HG03469 (cell line): ENCODE measurements around the gene CLEC7A.
A peak's percentile ranks its signal among the peaks of the same experiment; 100 is the strongest.

Experiments used
- ATAC-seq: cut with Tn5 transposase; IDR thresholded peaks from one replicate; pipeline ENCODE4 v1.9.1; 2021; ENCODE audit warnings: mild to moderate bottlenecking, moderate library complexity, moderate number of reproducible peaks; ENCODE audit not compliant: unreplicated experiment

Gene CLEC7A

DNA sequence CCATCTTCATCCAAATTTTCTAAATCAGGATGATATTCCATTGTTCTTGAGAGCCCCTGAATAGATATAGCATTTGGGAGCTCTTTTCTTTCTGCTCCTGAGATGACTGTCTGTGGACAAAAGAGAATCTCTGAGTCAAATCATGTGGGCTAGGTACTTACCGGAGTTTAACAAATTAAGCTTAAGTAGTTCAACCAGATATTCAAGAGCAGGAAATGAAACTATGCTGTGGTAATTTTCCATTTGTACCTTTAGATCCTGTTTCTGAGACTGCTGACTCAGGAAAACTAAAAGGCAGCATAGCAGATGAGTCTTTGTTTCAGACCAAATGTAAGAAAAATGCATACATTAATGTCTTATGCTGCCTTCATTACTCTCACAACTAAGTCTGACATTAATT, at the start of gene CLEC7A:
CLEC7A (minus strand) TSS at position 158 of the 400 bp plus-strand sequence; CDS start at position 41, 117 bp downstream.
- peak; percentile 89 for ATAC-seq

DNA sequence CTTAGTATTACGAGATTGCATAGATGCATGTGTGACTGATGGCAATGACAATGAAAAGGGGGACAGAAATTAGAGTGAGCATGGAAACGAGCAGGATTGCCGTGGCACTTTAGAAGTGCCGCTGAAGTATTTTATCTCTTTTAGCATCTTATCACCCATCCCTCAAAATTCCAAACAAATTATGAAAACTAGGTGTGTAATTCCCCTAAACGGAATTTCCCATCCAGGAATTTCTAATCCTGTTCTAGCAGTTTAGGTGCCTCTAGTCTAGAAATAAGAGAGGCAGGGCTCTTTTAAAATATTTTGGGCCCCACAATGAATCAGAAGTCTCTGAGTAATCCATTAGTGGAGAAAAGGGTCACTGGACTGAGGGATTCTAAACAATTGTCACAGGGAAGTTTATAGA, 49.8 kb upstream of the CLEC7A start:
- no peak for ATAC-seq

DNA sequence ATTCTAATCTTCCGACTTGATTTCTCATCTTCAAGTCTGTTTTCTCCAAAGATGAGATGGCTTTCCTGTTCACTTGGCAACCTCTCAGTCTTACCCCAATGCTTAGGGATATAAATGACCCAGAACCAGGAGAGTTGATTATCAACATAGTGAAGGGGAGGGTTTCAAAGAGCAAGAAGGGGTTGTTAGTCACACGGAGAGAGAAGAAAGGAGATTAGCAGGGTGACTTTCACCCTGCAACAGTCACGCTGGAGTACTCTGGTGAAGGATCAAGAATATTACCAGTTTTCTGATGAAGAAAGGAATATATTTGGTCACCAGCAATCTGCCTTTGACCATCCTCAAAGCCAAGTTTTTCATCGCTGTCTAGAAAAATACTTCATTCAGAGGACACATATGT, 48.8 kb upstream of the CLEC7A start, which contains the start of gene TMEM52B:
TMEM52B (plus strand) TSS at position 212 of the 400 bp plus-strand sequence. CDS start 543 bp downstream, outside the sequence.
- no peak for ATAC-seq

DNA sequence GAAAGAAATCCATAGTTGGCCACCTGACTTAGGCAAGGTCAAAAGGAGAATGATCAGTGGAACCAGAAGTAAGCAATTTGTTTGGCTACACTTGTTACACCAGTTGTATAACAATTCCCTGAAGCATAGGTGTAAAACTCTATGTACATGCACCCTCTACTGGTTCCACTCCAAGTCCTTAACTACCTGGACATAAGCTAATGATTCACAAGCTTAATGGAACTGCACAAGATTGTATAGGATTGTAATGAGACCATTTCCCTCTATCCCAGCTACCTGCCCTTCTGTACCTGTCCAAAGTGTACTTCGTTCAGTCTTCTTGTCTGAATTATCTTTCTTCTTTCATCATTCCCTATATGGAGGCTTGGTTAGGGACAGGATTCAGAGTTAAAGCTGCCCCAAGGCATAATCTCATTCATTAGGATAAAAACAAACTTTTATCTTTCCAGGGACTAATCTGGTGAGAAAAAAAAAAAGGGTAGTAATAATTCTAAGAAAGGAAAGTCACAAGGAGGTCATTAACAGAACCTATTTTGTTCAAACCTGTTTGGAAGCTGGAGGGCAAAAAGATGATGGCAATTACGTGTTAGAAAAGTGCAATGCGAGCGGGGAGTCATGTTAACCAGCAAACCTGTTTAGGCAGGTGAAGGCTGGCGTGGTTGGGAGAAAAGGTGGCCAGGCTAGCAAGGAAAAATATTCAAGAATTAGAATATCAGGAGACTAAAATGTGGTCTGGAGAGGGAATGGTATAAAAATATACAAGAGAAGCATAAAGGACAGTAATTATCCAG, 46.0 kb upstream of the CLEC7A start:
- no peak for ATAC-seq

DNA sequence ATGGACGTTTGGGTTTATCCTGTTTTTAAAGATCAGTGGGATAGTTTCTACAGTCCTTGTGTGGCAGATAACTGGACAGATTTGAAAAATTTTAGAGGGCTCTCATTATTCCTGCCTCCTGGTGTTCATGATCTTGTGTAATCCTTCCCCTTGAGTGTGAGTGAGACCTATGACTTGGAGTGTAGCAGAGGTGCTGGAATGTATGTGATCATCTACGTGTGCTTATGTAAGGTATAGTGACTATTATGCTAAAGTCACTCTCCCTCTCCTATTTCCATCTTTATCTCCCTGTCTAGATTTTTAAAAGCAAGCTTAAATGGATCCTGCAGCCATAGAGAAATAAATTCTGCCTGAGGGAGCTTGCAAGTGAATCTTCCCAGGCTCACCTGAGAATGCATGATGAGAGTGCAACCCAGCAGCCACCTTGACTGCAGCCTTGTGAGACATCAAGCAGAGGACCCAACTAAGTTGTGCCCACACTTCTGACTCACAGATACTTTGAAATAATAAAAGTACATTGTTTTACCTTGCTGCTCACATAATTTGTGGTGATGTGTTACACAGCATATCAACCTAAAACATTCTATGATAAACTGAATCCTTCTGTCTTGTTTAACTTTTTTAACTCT, 45.1 kb upstream of the CLEC7A start:
- ATAC-seq = no peak

DNA sequence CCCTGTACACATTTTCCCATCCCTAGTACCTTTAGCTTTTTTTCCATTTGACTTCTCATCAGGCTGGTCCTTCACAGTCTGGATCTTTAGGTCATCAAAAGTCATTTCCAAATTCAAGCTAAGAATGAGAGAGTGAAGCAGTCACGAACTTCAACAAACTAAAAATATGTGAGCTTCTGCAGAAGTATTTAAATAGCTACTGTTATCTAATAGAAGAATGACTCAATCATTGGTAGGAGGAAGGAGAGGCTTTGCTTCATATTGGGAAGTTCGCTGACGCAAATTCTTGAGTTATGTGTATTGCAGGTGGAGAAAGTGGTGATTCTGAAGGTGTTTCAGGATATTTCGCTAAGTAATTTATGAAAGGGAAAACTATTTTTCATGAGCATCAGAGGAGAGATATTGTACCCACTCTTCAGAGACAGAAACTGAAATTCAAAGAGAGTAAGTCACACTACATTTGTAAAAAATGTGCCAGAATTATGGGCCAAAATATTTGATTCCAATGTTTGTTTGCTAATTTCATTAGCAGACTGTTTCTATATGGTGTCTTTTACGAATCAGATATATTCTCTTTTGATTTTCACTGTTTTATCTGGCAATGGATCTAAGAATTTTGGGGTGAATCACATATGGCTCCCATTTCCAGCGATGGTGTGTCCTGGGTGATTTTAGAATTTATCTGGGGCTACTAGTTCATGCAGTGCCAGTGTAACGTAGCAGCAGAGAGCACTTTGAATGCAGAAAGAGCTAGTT, 42.2 kb upstream of the CLEC7A start, which contains the start of gene OLR1:
OLR1 (minus strand) TSS at position 160 of the 756 bp plus-strand sequence; CDS start at position 105, 55 bp downstream.
- ATAC-seq = no peak

DNA sequence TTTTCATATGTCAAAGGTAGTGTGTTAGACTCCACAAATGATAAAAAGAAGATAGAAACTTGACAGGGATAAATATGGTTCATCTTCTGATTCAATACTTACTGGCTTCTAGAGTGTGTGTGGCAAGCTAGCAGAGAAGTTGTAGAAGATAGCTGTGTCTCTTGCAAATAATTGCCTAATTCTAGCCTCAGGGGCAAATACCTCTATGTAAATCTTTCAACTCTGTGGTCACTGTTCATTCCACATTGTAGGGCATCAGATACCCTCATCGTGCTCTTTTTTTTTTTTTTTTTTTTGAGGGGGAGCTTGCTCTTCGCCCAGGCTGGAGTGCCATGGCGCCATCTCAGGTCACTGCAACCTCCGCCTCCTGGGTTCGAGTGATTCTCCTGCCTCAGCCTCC, 40.2 kb upstream of the CLEC7A start:
- ATAC-seq = no peak

DNA sequence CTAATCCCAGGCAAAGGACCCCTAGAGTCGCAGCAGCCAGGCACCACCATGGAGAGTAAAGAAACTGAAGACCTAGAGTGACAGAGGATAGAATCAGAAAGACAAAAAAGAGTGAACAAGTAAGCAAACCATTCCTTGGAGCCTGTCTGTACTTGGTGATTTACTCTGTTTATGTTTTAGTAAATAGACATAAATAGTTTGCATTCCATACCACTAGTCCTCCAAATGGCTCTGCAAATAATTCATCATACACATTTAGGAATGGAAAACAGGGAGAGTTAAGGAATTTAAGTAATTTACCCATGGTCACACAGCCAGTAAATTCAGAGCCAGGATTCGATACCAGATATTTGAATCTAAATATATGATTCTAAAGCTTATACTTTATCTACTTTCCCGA, 39.1 kb upstream of the CLEC7A start:
- ATAC-seq = no peak

DNA sequence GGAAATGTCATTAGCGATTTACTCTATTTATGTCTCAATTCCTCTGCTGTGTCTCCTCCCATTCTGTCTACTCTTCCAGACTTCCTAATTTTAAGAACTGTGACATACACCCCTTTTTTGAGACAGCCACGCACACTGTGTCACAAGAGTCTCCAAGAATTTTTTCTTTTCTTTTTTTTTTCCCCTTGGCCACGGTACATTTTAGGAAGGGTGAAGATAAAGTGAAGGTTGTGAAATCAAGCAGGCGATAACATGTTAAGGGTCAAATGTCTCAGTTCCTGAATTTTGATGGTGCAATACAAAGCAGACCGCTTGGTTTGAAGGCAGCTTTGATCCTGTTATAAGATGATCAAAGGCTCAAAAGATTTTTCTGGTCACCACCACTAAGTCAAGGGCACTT, 37.6 kb upstream of the CLEC7A start:
- no peak for ATAC-seq

DNA sequence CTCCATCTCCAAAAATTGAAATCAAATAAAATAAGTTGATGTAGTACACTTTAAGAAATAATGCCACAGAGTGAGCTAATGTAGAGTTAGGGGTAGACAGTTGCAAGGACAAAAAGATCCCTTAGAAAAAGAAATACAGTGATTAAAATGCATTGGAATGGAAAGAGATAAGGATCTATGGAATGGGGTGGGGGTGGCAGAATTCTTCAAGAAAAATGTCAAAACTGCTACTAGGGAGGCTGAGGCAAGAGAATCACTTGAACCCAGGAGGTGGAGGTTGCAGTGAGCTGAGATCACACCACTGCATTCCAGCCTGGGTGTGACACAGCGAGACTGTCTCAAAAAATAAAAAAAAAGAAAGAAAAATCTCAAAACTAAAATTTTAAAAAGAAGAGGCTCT, 35.4 kb upstream of the CLEC7A start:
- ATAC-seq = no peak

DNA sequence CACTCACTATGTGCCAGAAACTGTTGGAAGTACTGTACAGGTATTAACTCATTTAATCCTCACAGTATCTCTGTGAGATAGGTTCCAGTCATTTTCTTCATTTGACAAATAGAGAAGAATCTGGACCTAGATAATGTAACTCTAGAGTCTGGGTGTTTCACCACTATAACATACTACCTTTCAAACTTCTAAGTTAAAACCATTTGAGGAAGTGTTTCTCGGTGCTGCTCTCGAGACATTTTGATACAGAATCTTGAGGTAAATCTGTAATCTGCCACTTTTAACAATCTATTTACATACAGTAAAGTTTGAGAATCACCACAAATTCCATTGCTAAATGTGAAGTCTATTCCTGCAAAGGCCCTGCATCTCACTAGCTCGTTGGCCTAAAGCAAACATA, 33.1 kb upstream of the CLEC7A start:
- no peak for ATAC-seq

DNA sequence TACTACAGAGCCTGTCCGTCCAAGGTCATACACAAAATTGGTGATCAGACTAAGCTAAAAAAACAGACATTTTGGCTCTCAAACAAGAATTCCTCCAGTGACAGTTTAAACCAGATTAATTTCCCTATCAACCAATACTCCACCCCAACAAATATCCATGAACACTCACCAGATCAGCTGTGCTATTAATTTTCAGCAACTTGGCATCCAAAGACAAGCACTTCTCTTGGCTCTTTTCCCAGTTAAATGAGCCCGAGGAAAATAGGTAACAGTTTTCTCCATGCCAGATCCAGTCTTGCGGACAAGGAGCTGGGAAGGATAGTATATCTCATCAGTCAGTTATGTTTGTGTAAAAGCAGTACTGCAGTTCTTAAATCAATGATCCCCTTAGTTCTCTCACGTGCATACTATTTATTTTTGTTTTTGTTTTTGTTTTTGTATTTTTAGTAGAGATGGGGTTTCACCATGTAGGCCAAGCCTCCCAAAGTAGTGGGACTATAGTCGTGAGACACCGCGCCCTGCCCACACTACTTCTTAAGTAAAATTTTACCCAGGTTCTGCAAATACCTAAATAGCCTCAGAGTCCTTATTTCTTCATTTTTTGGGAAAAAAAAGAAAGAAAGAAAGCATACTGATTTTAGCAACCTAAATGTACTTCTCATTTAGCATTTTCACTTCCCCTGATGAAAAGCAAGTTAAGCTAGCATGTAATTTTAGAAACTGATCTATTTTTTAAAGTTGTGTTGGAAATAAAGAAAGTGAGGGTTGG, 30.8 kb upstream of the CLEC7A start:
- no peak for ATAC-seq

DNA sequence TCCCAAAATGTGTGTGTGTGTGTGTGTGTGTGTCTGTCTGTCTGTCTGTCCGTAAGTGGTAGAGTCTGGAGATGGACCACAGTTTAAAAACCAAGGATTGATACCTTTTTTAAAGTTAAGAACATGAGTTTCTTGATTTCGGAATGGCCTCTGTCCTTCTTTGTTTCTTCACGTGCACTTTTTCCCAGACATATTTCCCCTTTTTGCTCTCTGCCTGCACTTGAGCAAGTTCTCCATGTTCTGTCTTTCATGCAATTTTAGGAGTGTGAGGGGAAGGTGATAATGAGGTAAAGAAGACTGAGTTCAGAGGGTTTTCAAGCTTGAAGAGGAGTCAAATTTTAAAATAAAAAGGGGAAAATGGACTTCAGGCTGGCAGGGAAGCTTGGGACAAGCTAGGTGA, 29.3 kb upstream of the CLEC7A start:
- no peak for ATAC-seq

DNA sequence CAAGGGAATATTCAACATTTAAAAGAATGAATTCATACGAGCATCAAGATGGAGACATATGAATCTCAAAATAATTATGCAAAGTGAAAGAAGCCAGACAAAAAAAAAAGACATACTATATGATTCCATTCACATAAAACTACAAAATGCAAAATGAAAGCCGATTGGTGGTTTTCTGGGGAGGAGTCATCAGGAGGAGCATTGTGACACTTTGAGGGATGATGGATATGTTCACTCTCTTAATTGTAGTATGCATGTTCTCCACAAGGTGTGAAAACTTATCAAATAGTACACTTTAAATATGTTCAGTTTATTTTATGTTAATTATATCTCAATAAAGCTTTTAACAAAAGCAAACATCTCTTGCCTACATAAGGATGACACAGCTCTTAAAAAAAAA, 28.4 kb upstream of the CLEC7A start:
- no peak for ATAC-seq

DNA sequence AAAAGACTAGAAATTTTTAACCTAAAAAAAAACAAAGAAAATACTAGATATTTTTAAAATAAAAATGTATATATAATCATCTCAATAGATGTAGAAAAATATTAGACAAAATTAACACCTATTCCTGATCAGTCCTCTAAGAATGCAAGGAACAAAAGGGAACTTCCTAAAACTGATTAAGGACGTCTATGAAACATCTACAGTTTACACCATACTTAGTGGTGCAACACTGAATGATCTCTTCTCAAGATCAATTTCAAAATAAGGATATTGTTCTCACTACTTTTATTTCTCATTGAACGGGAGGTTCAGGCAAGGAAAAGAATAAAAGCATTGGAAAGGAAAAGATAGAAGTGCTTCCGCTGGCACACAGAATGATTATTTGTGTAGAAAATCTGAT, 26.0 kb upstream of the CLEC7A start:
- no peak for ATAC-seq

DNA sequence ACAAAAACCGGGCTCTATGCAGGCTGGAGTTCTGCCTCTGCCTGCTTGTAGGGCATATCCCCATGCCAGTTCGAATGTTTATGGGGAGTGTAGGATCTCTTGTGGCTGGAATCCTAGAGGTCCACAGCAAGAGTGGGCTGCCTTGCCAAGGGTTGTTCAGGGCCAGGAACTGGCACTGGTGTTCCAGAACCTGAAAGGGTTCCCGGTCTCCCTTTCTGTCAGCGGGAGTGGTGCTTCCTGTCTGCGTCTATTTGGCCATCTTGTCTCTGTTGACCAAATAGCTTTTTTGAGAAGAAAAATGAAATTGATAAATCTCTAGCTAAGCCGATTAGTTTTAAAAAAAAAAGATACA, 24.1 kb upstream of the CLEC7A start:
- no peak for ATAC-seq

DNA sequence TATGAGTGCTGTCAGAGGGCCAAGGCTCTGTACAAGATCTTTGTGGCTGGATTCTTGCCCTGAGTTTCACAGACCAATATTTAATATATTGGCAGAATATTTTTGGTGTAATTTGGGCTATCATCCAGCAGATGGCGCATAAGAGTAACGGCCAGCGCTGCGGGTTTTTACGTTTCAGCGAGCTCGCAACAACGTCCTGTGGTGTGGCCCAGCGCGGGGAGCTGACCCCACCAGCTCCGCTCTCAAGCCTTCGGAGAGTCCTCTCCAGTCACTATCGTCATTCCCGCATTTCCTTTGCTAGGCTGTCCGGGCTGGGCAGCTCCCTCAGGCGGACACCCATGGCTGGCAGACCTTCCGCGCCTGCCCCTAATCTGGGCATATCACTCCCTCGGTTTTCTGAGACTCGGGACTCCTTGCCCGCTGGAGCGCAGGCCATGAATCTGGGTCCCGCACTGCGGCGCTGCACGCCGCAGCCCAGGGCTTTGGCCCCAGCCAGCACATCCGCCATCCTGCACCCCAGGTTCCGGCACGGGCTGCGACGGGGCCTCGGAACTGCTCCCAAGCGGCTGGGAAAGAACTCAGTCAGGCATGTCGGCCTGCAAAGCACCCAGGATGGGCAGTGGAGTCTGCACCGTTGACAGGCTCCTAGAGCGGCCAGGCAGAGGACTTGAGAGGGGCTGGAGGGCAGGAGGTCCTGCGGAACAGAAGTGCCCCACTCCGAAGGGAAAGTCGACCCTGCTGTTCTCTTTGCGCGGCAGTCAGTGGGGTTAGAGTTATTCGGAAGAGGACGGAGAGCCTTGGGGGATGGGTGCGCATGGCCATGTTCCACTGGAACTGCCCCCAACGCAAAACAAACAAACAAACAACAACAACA, 23.5 kb upstream of the CLEC7A start:
- no peak for ATAC-seq

DNA sequence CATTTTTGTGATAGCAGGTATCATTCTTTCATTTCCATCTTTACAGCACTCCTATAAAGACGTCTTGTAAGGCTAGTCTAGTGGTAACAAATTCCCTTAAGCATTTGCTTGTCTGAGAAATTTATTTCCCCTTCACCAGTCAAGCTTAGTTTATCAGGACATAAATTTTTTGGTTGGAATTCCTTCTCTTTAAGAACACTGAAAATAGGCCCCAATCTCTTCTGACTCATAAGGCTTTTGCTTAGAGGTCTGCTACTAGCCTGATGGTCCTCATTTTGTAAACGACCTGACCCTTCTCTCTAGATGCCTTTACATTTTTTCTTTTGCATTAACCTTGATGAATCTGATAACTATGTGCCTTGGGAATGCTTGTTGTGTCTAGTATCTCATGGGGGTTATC, 21.6 kb upstream of the CLEC7A start:
- no peak for ATAC-seq

DNA sequence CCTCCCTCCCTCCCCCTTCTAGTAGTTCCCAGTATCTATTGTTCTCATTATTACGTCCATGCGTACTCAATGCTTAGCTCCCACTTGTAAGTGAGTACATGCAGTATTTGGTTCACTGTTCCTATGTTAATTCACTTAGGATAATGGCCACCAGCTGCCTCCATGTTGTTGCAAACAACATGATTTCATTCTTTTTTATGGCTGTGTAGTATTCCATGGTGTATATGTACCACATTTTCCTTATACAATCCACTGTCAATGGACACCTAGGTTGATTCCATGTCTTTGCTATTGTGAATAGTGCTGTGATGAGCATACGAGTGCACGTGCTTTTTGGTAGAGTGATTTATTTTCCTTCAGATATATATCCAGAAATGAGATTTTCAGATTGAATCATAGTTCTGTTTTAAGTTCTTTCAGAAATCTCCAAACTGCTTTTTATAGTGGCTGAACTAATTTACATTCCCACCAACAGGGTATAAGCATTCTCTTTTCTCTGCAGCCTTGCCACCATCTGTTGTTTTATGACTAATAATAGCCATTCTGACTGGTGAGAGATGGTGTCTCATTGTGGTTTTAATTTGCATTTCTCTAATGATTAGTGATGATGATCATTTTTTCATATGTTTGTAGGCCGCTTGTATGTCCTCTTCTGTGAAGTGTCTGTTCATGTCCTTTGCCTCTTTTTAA, 17.9 kb upstream of the CLEC7A start:
- no peak for ATAC-seq
